Measurements from ENCODE around the gene BSPRY.
"Not testable (repeated sequence)": the region's sequence is repeated elsewhere in the genome, so short reads cannot be mapped to it uniquely, and the experiment has no call there.

Gene BSPRY

DNA sequence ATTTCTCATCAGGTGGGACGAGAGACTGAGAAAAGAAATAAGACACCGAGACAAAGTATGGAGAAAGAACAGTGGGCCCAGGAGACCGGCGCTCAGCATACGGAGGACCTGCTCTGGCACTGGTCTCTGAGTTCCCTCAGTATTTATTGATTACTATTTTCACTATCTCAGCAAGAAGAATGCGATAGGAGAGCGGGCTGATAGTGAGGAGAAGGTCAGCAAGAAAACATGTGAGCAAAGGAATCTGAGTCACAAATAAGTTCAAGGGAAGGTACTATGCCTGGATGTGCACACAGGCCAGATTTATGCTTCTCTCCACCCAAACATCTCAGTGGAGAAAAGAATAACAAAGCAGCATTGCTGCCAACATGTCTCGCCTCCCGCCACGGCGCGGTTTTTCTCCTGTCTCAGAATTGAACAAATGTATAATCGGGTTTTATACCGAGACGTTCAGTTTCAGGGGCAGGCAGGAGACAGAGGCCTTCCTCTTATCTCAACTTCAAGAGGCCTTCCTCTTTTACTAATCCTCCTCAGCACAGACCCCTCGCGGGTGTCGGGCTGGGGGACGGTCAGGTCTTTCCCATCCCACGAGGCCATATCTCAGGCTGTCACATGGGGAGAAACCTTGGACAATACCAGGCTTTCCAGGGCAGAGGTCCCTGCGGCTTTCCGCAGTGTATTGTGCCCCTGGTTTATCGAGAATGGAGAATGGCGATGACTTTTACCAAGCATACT lies 29.9 kb downstream of the BSPRY start:
- not testable (repeated sequence) for H3K4me3 ChIP-seq (replicated peaks; ENCODE audit: insufficient read depth, low read length); H3K27me3 ChIP-seq (ENCODE audit: insufficient read depth, poor library complexity, severe bottlenecking); H3K27ac ChIP-seq (replicated peaks); DNase-seq (ENCODE audit: low read depth in 1 of 2, low spot score in 1 of 2)
- peak; percentile 66; the same call in 1 of the 2 replicates for TF ChIP-seq SPI1 (IDR thresholded peaks at IDR 0.05; ENCODE audit: borderline replicate concordance, low read depth)

DNA sequence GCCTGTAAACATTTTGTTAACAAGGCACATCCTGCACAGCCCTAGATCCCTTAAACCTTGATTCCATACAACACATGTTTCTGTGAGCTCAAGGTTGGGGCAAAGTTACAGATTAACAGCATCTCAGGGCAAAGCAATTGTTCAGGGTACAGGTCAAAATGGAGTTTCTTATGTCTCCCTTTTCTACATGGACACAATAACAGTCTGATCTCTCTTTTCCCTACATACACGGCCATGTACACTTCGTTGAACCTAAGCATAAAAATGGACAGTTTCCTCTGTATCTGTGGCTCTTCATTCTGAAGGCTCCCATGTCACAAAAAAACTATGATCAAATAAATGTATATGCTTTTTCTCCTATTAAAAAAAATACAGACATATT lies 30.5 kb downstream of the BSPRY start:
- not testable (repeated sequence) for DNase-seq (ENCODE audit: low read depth in 1 of 2, low spot score in 1 of 2); H3K4me3 ChIP-seq (replicated peaks; ENCODE audit: insufficient read depth, low read length); H3K27ac ChIP-seq (replicated peaks); H3K27me3 ChIP-seq (ENCODE audit: insufficient read depth, poor library complexity, severe bottlenecking)

GRCh38 chr9:113380869-113381378 lies 31.6 kb downstream of the BSPRY start:
- H3K27me3 ChIP-seq (ENCODE audit: insufficient read depth, poor library complexity, severe bottlenecking) = no peaks in the 10 kb centered on the region
- H3K27ac ChIP-seq (replicated peaks) = no peak overlapping the region
- no peak overlapping the region for H3K4me3 ChIP-seq (replicated peaks; ENCODE audit: insufficient read depth, low read length)
- no peak for DNase-seq (ENCODE audit: low read depth in 1 of 2, low spot score in 1 of 2)
- no peak for TF ChIP-seq SPI1 (IDR thresholded peaks at IDR 0.05; ENCODE audit: borderline replicate concordance, low read depth)
- TF ChIP-seq GABPA (IDR thresholded peaks at IDR 0.05; ENCODE audit: low read depth) = no peak
- no peak for TF ChIP-seq CTCF (IDR thresholded peaks at IDR 0.05; ENCODE audit: insufficient read depth, low read length)
- TF ChIP-seq REST (IDR thresholded peaks at IDR 0.05; ENCODE audit: insufficient replicate concordance, low read depth) = no peak
- no peak for TF ChIP-seq POLR2AphosphoS5 (IDR thresholded peaks at IDR 0.05; ENCODE audit: low read depth)

- not testable (repeated sequence) for H3K27me3 ChIP-seq (ENCODE audit: insufficient read depth, poor library complexity, severe bottlenecking); H3K4me3 ChIP-seq (replicated peaks; ENCODE audit: insufficient read depth, low read length); H3K27ac ChIP-seq (replicated peaks); DNase-seq (ENCODE audit: low read depth in 1 of 2, low spot score in 1 of 2)
Observed at GRCh38 chr9:113381441-113381840, 32.1 kb downstream of the BSPRY start.

GRCh38 chr9:113381909-113382411 lies 32.6 kb downstream of the BSPRY start:
- peak in 1 of 2 experiments; percentile 26 for DNase-seq (ENCODE audit: low read depth in 1 of 2, low spot score in 1 of 2)
- no peaks in the 10 kb centered on the region for H3K27me3 ChIP-seq (ENCODE audit: insufficient read depth, poor library complexity, severe bottlenecking)

GRCh38 chr9:113386571-113387393 lies 37.4 kb downstream of the BSPRY start:
- no peak overlapping the region for H3K27ac ChIP-seq (replicated peaks)
- no peak for DNase-seq (ENCODE audit: low read depth in 1 of 2, low spot score in 1 of 2)
- TF ChIP-seq REST (IDR thresholded peaks at IDR 0.05; ENCODE audit: insufficient replicate concordance, low read depth) (no peak), CTCF (IDR thresholded peaks at IDR 0.05; ENCODE audit: insufficient read depth, low read length) (no peak), GABPA (IDR thresholded peaks at IDR 0.05; ENCODE audit: low read depth) (no peak), POLR2AphosphoS5 (IDR thresholded peaks at IDR 0.05; ENCODE audit: low read depth) (no peak), SPI1 (IDR thresholded peaks at IDR 0.05; ENCODE audit: borderline replicate concordance, low read depth) (no peak)

More at GRCh38 chr9:113381909-113382411, 32.6 kb downstream of the BSPRY start:
- TF ChIP-seq POLR2AphosphoS5 (IDR thresholded peaks at IDR 0.05; ENCODE audit: low read depth) = no peak
- TF ChIP-seq GABPA (IDR thresholded peaks at IDR 0.05; ENCODE audit: low read depth) = no peak
- Histone ChIP-seq H3K27ac (replicated peaks) (no peak overlapping the region), H3K4me3 (replicated peaks; ENCODE audit: insufficient read depth, low read length) (no peak overlapping the region)

More at GRCh38 chr9:113386571-113387393, 37.4 kb downstream of the BSPRY start:
- H3K4me3 ChIP-seq (replicated peaks; ENCODE audit: insufficient read depth, low read length) = no peak overlapping the region
- H3K27me3 ChIP-seq (ENCODE audit: insufficient read depth, poor library complexity, severe bottlenecking) = no peaks in the 10 kb centered on the region

Measured in HL-60 (cell line).